H1 (cell line): ENCODE measurements around the gene SCAI. TPM values are rescaled to one million over a fixed set of nuclear protein-coding genes. Genes with fewer than 3 reads are reported as not detected.

Source experiments
- CHD7 ChIP-seq: fragments of 300-600 bp; sonication (generic); IDR thresholded peaks from 2 replicates; pipeline ENCODE4 v1.7.1; 2012; ENCODE audit warnings: low read length, moderate library complexity, mild to moderate bottlenecking, inconsistent platforms; ENCODE audit not compliant: insufficient replicate concordance
- FOSL1 ChIP-seq: IDR thresholded peaks from 2 replicates; pipeline ENCODE4 v1.6.1; 2011; ENCODE audit warnings: mild to moderate bottlenecking, low read depth, low read length, moderate library complexity; ENCODE audit not compliant: insufficient read depth
- TEAD4 ChIP-seq: IDR thresholded peaks from 2 replicates; pipeline ENCODE4 v1.6.1; 2012; ENCODE audit warnings: low read depth, low read length, inconsistent platforms, mixed read lengths
- polyA plus RNA-seq, 7 experiments: library from polyadenylated mRNA; depleted of rRNA in 3 of 7; stranded (reverse) in 5 of 7; unstranded in 2 of 7; fragments of >200 nt in 5 of 7; fragments of 200-250 nt in 2 of 7; gene quantifications; 1 replicate in 5 of 7; 2 replicates in 1 of 7; 4 replicates in 1 of 7; pipeline versions ENCODE4 v1.2.1 to v1.2.3, GENCODE V29; 2011 to 2013; ENCODE audit warnings: missing spikeins in 2 of 7, mixed read lengths in 2 of 7
- total RNA-seq: library from RNA; stranded (reverse); fragmentation: NEBNext Ultra II Directional; extraction: Animal tissue kit (Norgen Biotek cat#: 25700); gene quantifications from 2 replicates; pipeline ENCODE4 v1.2.1, GENCODE V29; 2021

The SCAI gene
- total and polyA plus RNA-seq, 2 of the 8 experiments (the other 6 are each of a cell fraction or from before 2014, with no cell fraction given): 6.4 to 19.8 TPM

- TF ChIP-seq CHD7 (no peak), FOSL1 (no peak), TEAD4 (no peak)
- TF ChIP-seq, all 59 proteins: peak for 0
Observed at GRCh38 chr9:125156551-125156950, 13.2 kb upstream of the SCAI start (continued).
